NCI-H748 (cell line): ENCODE data around the gene DESI1.
"Not testable (repeated sequence)": the region's sequence is repeated elsewhere in the genome, so short reads cannot be mapped to it uniquely, and the experiment has no call there.

Source experiments
- DNase-seq: peaks from one replicate; lab custom pipeline; 2025; ENCODE audit not compliant: unreplicated experiment; lab: John Stamatoyannopoulos, UW

The DESI1 gene

GRCh38 chr22:41589391-41590241 is 31.2 kb downstream of the DESI1 start, which contains the start of gene PMM1:
Gene PMM1, minus strand, starts transcription at chr22:41589840. Its CDS starts 35 bp downstream, at chr22:41589805.
- peak; percentile 100 for DNase-seq

- DNase-seq, result no peak
These were observed 33.5 kb downstream of the DESI1 start for GRCh38 chr22:41587347-41587723.

- no peak for DNase-seq
These were observed 34.9 kb downstream of the DESI1 start for GRCh38 chr22:41585898-41586297.

- no peak for DNase-seq
These were observed 36.0 kb downstream of the DESI1 start for GRCh38 chr22:41584881-41585280.

GRCh38 chr22:41582694-41583093 is 38.1 kb downstream of the DESI1 start:
- no peak for DNase-seq

- DNase-seq, result no peak
These were observed 40.9 kb downstream of the DESI1 start for GRCh38 chr22:41579997-41580355.

- DNase-seq, result no peak
These were observed 41.4 kb downstream of the DESI1 start for GRCh38 chr22:41579297-41579996.

- no peak for DNase-seq
These were observed 42.0 kb downstream of the DESI1 start for GRCh38 chr22:41578818-41579217.

- no peak for DNase-seq
These were observed 42.7 kb downstream of the DESI1 start for GRCh38 chr22:41578114-41578513.

GRCh38 chr22:41576877-41577276 is 44.0 kb downstream of the DESI1 start:
- DNase-seq, result peak; percentile 38

- DNase-seq, result no peak
These were observed 45.3 kb downstream of the DESI1 start for GRCh38 chr22:41575533-41575932.

GRCh38 chr22:41574847-41575381 is 45.9 kb downstream of the DESI1 start:
- DNase-seq, result no peak

GRCh38 chr22:41573677-41574076 is 47.2 kb downstream of the DESI1 start:
- DNase-seq, result no peak

- not testable (repeated sequence) for DNase-seq
These were observed 48.5 kb downstream of the DESI1 start for GRCh38 chr22:41572305-41572704.

GRCh38 chr22:41571786-41572185 is 49.1 kb downstream of the DESI1 start:
- DNase-seq, result no peak

GRCh38 chr22:41570221-41570620 is 50.6 kb downstream of the DESI1 start:
- DNase-seq, result no peak

- DNase-seq, result no peak
These were observed 52.0 kb downstream of the DESI1 start for GRCh38 chr22:41568811-41569210.

- DNase-seq, result no peak
These were observed 53.4 kb downstream of the DESI1 start for GRCh38 chr22:41567512-41567768.

- peak; percentile 24 for DNase-seq
These were observed 55.3 kb downstream of the DESI1 start for GRCh38 chr22:41565403-41566054.

GRCh38 chr22:41564563-41564962 is 56.3 kb downstream of the DESI1 start:
- DNase-seq, result no peak

GRCh38 chr22:41563051-41563711 is 57.7 kb downstream of the DESI1 start:
- no peak for DNase-seq
